ENCODE results near the gene GGT6. TPM values are rescaled to one million over a fixed set of nuclear protein-coding genes. Genes with fewer than 3 reads are reported as not detected.
A peak's percentile ranks its signal among the peaks of the same experiment; 100 is the strongest.

GGT6 gene
- polyA plus RNA-seq, 3 donors = not detected

- no peak overlapping the region for H3K27ac Mint-ChIP-seq
- no peak for TF ChIP-seq CTCF (IDR thresholded peaks at IDR 0.05)
- H3K4me2 ChIP-seq (replicated peaks; ENCODE audit: extremely low read depth, low read length, poor library complexity, severe bottlenecking) = no peak overlapping the region
- H3K4me1 ChIP-seq (ENCODE audit: control insufficient read depth in 1 of 2, insufficient read depth in 2 of 2, low read length in 2 of 2) = peaks cover 1 to 6% of the 10 kb centered on the region in 2 donors
- peaks cover 0 to 4% of the 10 kb centered on the region in 2 donors for H3K9me3 ChIP-seq (replicated peaks in 1 of 2; ENCODE audit: control insufficient read depth in 1 of 2, insufficient read depth in 1 of 2, low read length in 2 of 2)
- H4K20me1 ChIP-seq (ENCODE audit: insufficient read depth, low read length) = no peaks in the 10 kb centered on the region
- no peak overlapping the region for H3K4me3 Mint-ChIP-seq
- H3K9ac ChIP-seq (ENCODE audit: insufficient read depth, low read length, poor library complexity, severe bottlenecking) = no peak overlapping the region
- peaks cover 5 to 29% of the 10 kb centered on the region in 2 donors for H3K27me3 ChIP-seq (ENCODE audit: control insufficient read depth in 2 of 2, insufficient read depth in 2 of 2, low read length in 2 of 2)
- intact Hi-C loops (cut with micrococcal nuclease) = no loop called here
- peaks cover 0 to 4% (median 0%) of the 10 kb centered on the region in 7 donors for H3K9me3 Mint-ChIP-seq
- H3K4me3 ChIP-seq (replicated peaks in 1 of 3; ENCODE audit: low read depth in 2 of 3, low read length in 3 of 3) = no peak overlapping the region
- H2AFZ ChIP-seq (ENCODE audit: insufficient read depth, low read depth, low read length, poor library complexity, severe bottlenecking) = no peak overlapping the region
- H3K79me2 ChIP-seq (ENCODE audit: insufficient read depth, low read length) = no peaks in the 10 kb centered on the region
- peaks cover 0 to 1% of the 10 kb centered on the region in 2 donors for H3K36me3 Mint-ChIP-seq
- 92% methylated on average over 5 of the region's 22 CpGs for WGBS (ENCODE audit: insufficient coverage)
- H3K36me3 ChIP-seq (replicated peaks in 1 of 2; ENCODE audit: control insufficient read depth in 1 of 2, insufficient read depth in 2 of 2, low read length in 2 of 2) = no peaks in the 10 kb centered on the region
- H3K27ac ChIP-seq (ENCODE audit: low read depth in 1 of 2, low read length in 2 of 2) = no peak overlapping the region
- H3K4me1 Mint-ChIP-seq = no peaks in the 10 kb centered on the region
- peaks cover 33 to 46% (median 34%) of the 10 kb centered on the region in 3 donors for H3K27me3 Mint-ChIP-seq (ENCODE audit: low read depth in 3 of 3)
- DNase-seq = no peak
Observed at GRCh38 chr17:4588898-4589625, 28.7 kb upstream of the GGT6 start.

GRCh38 chr17:4588391-4588790 lies 28.0 kb upstream of the GGT6 start:
- H3K4me1 ChIP-seq (ENCODE audit: control insufficient read depth in 1 of 2, insufficient read depth in 2 of 2, low read length in 2 of 2) = peaks cover 5 to 10% of the 10 kb centered on the region in 2 donors
- intact Hi-C loops (cut with micrococcal nuclease) = no loop called here
- 80% methylated on average over 9 of the region's 11 CpGs for WGBS (ENCODE audit: insufficient coverage)
- H3K9me3 ChIP-seq (replicated peaks in 1 of 2; ENCODE audit: control insufficient read depth in 1 of 2, insufficient read depth in 1 of 2, low read length in 2 of 2) = peaks cover 0 to 10% of the 10 kb centered on the region in 2 donors
- Mint-ChIP-seq H3K27me3 (ENCODE audit: low read depth in 3 of 3) (peaks cover 40 to 52% (median 41%) of the 10 kb centered on the region in 3 donors), H3K9me3 (peaks cover 0 to 4% (median 3%) of the 10 kb centered on the region in 7 donors), H3K27ac (peak overlapping the region in 1 of 7 donors; percentile 5), H3K4me3 (peak overlapping the region in 1 of 2 donors; percentile 33), H3K4me1 (peaks cover 3% of the 10 kb centered on the region), H3K36me3 (peaks cover 0 to 1% of the 10 kb centered on the region in 2 donors)
- H3K27ac ChIP-seq (ENCODE audit: low read depth in 1 of 2, low read length in 2 of 2) = no peak overlapping the region
- no peaks in the 10 kb centered on the region for H4K20me1 ChIP-seq (ENCODE audit: insufficient read depth, low read length)
- H3K4me2 ChIP-seq (replicated peaks; ENCODE audit: extremely low read depth, low read length, poor library complexity, severe bottlenecking) = no peak overlapping the region
- H3K36me3 ChIP-seq (replicated peaks in 1 of 2; ENCODE audit: control insufficient read depth in 1 of 2, insufficient read depth in 2 of 2, low read length in 2 of 2) = no peaks in the 10 kb centered on the region
- H3K79me2 ChIP-seq (ENCODE audit: insufficient read depth, low read length) = no peaks in the 10 kb centered on the region
- no peak for DNase-seq
- no peak overlapping the region for H2AFZ ChIP-seq (ENCODE audit: insufficient read depth, low read depth, low read length, poor library complexity, severe bottlenecking)
- no peak overlapping the region for H3K4me3 ChIP-seq (replicated peaks in 1 of 3; ENCODE audit: low read depth in 2 of 3, low read length in 3 of 3)
- no peak for TF ChIP-seq CTCF (IDR thresholded peaks at IDR 0.05)
- peaks cover 12 to 36% of the 10 kb centered on the region in 2 donors for H3K27me3 ChIP-seq (ENCODE audit: control insufficient read depth in 2 of 2, insufficient read depth in 2 of 2, low read length in 2 of 2)
- no peak overlapping the region for H3K9ac ChIP-seq (ENCODE audit: insufficient read depth, low read length, poor library complexity, severe bottlenecking)

All from CD14-positive monocyte (primary cell).